BLaER1 treated with 17β-estradiol and CSF1 and Interleukin-3, amounts not matched to agents 10 nM and 100 nM (cell line): ENCODE data around the gene OR52R1.

Experiments
- H3K27ac ChIP-seq, 11 experiments: shearing (Covaris generic); formaldehyde crosslinking; 2 replicates each; pipeline ENCODE4 v1.8.1; 2022
- H3K27me3 ChIP-seq, 11 experiments: shearing (Covaris generic); formaldehyde crosslinking; 2 replicates each; pipeline ENCODE4 v1.8.1; 2022
- H3K36me3 ChIP-seq, 11 experiments: shearing (Covaris generic); formaldehyde crosslinking; 2 replicates each; pipeline ENCODE4 v1.8.1; 2022
- H3K4me1 ChIP-seq, 10 experiments: shearing (Covaris generic); formaldehyde crosslinking; 2 replicates each; pipeline ENCODE4 v1.8.1; 2022
- H3K4me2 ChIP-seq, 11 experiments: shearing (Covaris generic); formaldehyde crosslinking; 2 replicates each; pipeline ENCODE4 v1.8.1; 2022
- H3K4me3 ChIP-seq, 10 experiments: shearing (Covaris generic); formaldehyde crosslinking; 2 replicates each; pipeline ENCODE4 v1.8.1; 2022
- H3K9ac ChIP-seq, 11 experiments: shearing (Covaris generic); formaldehyde crosslinking; 2 replicates each; pipeline ENCODE4 v1.8.1; 2022
- H3K9me3 ChIP-seq, 11 experiments: shearing (Covaris generic); formaldehyde crosslinking; replicated peaks in 1 of 11; 2 replicates each; pipeline ENCODE4 v1.8.1; 2022
- H4K20me1 ChIP-seq, 11 experiments: shearing (Covaris generic); formaldehyde crosslinking; 2 replicates each; pipeline ENCODE4 v1.8.1; 2022
- Cebpa-rat ChIP-seq, 11 experiments: shearing (Covaris generic); IDR thresholded peaks; 2 replicates each; pipeline ENCODE4 v1.8.1; 2022

Gene OR52R1

DNA sequence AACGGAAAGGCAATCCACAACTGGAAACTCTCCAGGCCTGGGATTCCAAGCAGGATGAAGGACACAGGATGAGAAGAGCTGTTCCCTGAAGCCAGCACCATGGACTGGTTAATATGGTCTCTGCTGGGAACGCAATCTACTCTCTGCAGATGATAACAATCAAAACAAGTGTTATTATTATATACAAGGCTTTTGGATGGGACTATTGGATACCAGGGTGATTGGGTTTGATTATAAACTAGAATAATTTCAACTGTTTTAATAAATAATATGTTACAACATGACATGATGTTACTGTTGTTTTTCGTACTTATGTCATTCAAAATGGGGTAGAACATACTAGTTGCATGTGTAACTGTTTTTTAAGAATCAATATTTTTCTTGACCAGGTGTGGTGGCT, at the start of gene OR52R1:
OR52R1 (minus strand) TSS at position 101 of the 400 bp plus-strand sequence; CDS start at position 101, 0 bp downstream.
- H4K20me1 ChIP-seq, result no peaks in the 10 kb centered on the region; a peak in 1 of 22 replicates
- TF ChIP-seq Cebpa-rat (IDR thresholded peaks at IDR 0.05), result no peak
- H3K4me1 ChIP-seq, result no peaks in the 10 kb centered on the region
- no peaks in the 10 kb centered on the region for H3K36me3 ChIP-seq
- no peak within 1 kb of the TSS for H3K4me2 ChIP-seq
- H3K4me3 ChIP-seq, result no peak within 1 kb of the TSS
- H3K27ac ChIP-seq, result no peak within 1 kb of the TSS
- no peaks in the 10 kb centered on the region for H3K9me3 ChIP-seq
- no peaks in the 10 kb centered on the region for H3K27me3 ChIP-seq
- H3K9ac ChIP-seq, result no peak within 1 kb of the TSS

DNA sequence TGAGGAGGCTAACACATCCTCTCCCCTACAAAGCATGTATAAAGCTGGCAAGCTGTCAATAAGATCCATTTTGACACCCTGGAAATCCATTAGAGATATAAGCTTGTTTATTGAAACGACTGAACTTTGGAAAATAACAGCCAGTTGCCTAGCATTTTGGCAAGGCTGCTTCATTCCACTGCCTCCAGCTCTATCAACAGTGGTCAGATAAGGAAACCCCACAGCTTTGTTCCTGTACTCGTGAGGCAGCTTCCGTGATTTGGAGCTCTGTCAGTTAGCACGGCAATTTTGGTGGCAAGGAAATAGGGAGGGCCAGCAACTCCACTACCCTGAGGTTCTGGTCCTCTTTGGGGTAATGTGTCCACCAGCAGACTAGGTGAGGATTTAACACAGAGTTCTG, 46.9 kb upstream of the OR52R1 start:
- Histone ChIP-seq H3K9me3 (no peaks in the 10 kb centered on the region), H3K36me3 (no peaks in the 10 kb centered on the region), H3K27me3 (no peaks in the 10 kb centered on the region), H3K4me1 (no peaks in the 10 kb centered on the region), H4K20me1 (no peaks in the 10 kb centered on the region), H3K4me3 (no peak overlapping the region), H3K27ac (no peak overlapping the region), H3K9ac (no peak overlapping the region), H3K4me2 (no peak overlapping the region)
- TF ChIP-seq Cebpa-rat (IDR thresholded peaks at IDR 0.05), result no peak

DNA sequence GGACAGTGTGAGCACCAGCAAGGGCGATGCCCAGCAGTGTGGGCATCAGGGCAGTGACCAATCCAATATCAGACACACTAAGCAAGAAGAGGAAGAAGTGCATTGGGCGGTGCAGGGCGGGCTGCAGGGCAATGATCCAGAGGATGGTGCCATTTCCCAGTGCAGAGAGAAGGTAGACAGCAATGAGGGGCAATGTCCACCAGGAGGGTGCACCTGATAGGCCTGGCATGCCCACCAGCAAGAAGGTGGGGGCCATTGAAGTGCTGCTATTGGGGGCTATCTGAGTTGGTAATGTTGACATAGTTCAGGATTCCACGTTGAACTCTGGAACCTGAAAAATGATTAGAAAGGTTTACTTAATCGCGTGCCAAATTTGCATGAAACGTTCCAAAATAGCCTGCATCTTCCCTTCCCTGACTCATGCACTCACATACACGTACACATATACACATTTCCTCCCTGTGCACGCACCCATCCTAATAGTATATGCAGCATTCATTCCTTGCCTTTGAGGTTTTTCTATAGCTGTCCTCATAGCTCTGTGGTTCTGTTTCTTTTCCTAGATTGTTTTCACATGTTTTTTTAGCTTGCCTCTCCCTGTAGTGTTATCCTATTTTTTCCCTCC, 44.8 kb upstream of the OR52R1 start, which contains the start of gene OR51S1:
OR51S1 (minus strand) TSS at position 301 of the 625 bp plus-strand sequence; CDS start at position 301, 0 bp downstream.
- H3K27ac ChIP-seq, result no peak within 1 kb of the TSS

DNA sequence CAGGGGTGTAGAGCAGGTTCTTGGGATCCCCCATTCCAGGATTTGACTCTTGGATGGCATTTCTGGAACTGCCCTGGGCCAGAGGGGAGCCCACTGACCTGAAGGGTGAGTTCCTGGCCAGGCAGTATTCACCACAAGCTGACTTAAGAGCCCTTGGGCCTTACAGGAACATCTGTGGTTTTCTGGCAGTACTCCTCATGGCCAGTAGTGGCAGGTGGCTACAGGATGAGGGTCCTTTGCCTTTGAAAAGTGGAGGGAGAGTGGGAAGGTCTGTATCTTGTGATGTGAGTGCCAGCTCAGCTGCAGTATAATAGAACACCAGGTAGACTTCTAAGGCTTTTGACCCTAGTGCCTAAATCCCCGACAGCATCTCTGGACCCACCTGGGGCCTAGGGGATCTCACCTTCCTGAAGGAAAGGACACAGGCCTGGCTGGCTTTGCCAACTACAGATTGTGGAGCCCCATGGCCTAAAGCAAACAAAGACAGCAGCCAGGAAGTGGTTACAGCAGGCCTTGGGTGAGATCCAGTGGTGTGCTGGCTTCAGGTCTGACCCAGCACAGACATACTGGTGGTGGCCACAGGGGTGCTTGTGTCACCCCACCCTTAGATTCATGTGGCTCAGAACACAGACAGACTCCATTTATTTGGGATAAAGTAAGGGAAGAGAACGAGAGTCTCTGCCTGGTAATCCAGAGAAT, 35.8 kb upstream of the OR52R1 start:
- H3K27ac ChIP-seq, result no peak overlapping the region
- H4K20me1 ChIP-seq, result no peaks in the 10 kb centered on the region
- H3K27me3 ChIP-seq, result no peaks in the 10 kb centered on the region
- no peak for TF ChIP-seq Cebpa-rat (IDR thresholded peaks at IDR 0.05)
- H3K4me2 ChIP-seq, result no peak overlapping the region
- no peaks in the 10 kb centered on the region for H3K36me3 ChIP-seq
- no peak overlapping the region for H3K9ac ChIP-seq
- no peaks in the 10 kb centered on the region for H3K4me1 ChIP-seq
- H3K4me3 ChIP-seq, result no peak overlapping the region
- peaks cover 0 to 14% (median 0%) of the 10 kb centered on the region in 11 experiments; a peak in 8 of 22 replicates for H3K9me3 ChIP-seq

More for the DNA sequence above, 44.8 kb upstream of the OR52R1 start, which contains the start of gene OR51S1:
- H3K4me2 ChIP-seq, result no peak within 1 kb of the TSS
- no peak within 1 kb of the TSS for H3K4me3 ChIP-seq
- no peaks in the 10 kb centered on the region for H3K9me3 ChIP-seq
- no peak within 1 kb of the TSS for H3K9ac ChIP-seq
- H4K20me1 ChIP-seq, result no peaks in the 10 kb centered on the region
- no peaks in the 10 kb centered on the region for H3K4me1 ChIP-seq
- TF ChIP-seq Cebpa-rat (IDR thresholded peaks at IDR 0.05), result no peak
- no peaks in the 10 kb centered on the region for H3K36me3 ChIP-seq
- H3K27me3 ChIP-seq, result no peaks in the 10 kb centered on the region

DNA sequence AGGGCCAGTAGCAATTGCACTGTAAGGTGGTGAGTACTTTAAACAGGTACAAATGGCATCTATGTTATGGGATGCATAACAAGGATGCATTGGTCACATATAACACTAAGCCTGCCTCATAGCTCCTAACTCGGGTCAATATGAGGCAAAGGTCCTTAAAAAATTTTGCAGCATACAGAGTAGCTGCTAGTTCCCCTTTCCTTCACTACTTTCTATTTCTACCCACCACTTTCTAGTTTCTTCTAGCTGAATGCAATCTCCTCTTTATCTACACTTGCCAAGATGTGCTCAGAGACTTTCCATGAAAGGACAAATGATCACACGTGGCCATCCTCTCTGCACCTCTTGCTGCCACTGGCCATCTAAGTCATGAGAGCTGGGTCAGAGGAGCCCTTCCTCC, 26.7 kb upstream of the OR52R1 start:
- H3K4me2 ChIP-seq, result no peak overlapping the region
- H3K9me3 ChIP-seq, result no peaks in the 10 kb centered on the region
- H3K27me3 ChIP-seq, result no peaks in the 10 kb centered on the region
- H3K9ac ChIP-seq, result no peak overlapping the region
- H4K20me1 ChIP-seq, result no peaks in the 10 kb centered on the region
- no peaks in the 10 kb centered on the region for H3K4me1 ChIP-seq
- no peaks in the 10 kb centered on the region for H3K36me3 ChIP-seq
- TF ChIP-seq Cebpa-rat (IDR thresholded peaks at IDR 0.05), result no peak
- H3K4me3 ChIP-seq, result no peak overlapping the region
- no peak overlapping the region for H3K27ac ChIP-seq

DNA sequence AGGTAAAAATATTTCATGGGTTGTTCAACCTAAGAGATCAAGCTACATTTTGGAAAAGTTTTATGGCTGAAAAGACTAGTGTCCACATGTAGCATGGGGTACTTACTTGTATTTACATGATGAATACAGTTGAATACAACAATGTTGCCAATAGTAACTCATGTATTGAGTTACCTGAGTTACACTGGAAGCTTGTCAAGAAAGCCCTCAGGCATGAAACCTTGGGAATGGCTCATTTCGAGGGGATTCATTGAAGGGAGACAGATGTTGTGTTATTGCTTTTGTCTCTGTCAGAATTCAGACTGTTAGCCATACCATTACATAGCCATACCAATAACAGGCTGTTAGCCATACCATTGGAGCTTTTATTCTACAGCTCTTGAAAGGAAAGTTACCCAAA, 26.2 kb upstream of the OR52R1 start:
- no peak overlapping the region for H3K9ac ChIP-seq
- no peak overlapping the region for H3K27ac ChIP-seq
- no peak overlapping the region for H3K4me3 ChIP-seq
- no peaks in the 10 kb centered on the region for H3K36me3 ChIP-seq
- H3K27me3 ChIP-seq, result no peaks in the 10 kb centered on the region
- TF ChIP-seq Cebpa-rat (IDR thresholded peaks at IDR 0.05), result no peak
- H3K4me1 ChIP-seq, result no peaks in the 10 kb centered on the region
- no peak overlapping the region for H3K4me2 ChIP-seq
- no peaks in the 10 kb centered on the region for H4K20me1 ChIP-seq
- no peaks in the 10 kb centered on the region for H3K9me3 ChIP-seq

DNA sequence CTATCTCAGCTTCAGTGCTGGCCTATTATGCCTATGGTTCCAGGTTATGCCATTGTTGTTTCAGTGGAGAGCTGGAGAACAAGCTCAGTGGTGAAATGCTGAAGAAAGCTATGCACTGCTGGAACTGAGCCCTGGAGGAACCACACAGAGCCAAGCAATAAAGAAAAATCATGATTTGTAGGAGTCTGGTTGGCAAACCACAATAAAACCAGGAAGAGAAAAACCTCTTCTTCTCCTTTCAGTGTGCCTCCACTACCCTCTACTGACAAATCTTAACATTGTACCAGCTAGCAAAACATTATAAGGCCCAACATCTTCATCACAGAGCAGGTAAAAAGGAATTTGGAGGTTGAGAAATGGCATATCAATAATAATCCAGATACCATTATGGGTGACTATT, 22.2 kb upstream of the OR52R1 start:
- no peaks in the 10 kb centered on the region for H3K27me3 ChIP-seq
- no peak overlapping the region for H3K9ac ChIP-seq
- H3K4me2 ChIP-seq, result no peak overlapping the region
- no peaks in the 10 kb centered on the region for H3K36me3 ChIP-seq
- no peaks in the 10 kb centered on the region for H3K9me3 ChIP-seq
- H3K4me3 ChIP-seq, result no peak overlapping the region
- no peaks in the 10 kb centered on the region for H3K4me1 ChIP-seq
- no peak for TF ChIP-seq Cebpa-rat (IDR thresholded peaks at IDR 0.05)
- no peaks in the 10 kb centered on the region for H4K20me1 ChIP-seq
- no peak overlapping the region for H3K27ac ChIP-seq

DNA sequence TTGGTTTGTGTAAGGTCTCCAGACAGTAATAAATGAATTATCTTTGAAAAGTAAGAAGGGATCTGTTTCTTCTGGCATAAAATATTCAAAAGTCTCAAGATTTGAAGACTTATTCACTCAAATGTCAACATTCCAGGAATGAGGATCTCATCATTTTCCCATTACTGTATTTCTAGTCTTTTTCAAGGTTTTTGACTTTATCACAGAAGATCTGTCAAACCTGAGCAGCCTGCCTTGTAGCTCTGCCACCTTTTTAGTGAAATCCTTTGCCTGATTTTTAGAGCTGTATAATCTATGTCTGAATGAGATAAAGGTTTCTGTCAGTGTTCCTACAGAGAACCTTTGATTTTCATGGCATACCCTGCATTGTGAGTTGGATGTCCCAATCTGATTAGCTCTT, 21.0 kb upstream of the OR52R1 start:
- H3K4me3 ChIP-seq, result no peak overlapping the region
- no peaks in the 10 kb centered on the region for H3K9me3 ChIP-seq
- H3K4me1 ChIP-seq, result no peaks in the 10 kb centered on the region
- no peak overlapping the region for H3K27ac ChIP-seq
- H3K9ac ChIP-seq, result no peak overlapping the region
- H4K20me1 ChIP-seq, result no peaks in the 10 kb centered on the region
- no peak overlapping the region for H3K4me2 ChIP-seq
- TF ChIP-seq Cebpa-rat (IDR thresholded peaks at IDR 0.05), result no peak
- H3K36me3 ChIP-seq, result no peaks in the 10 kb centered on the region
- no peaks in the 10 kb centered on the region for H3K27me3 ChIP-seq

DNA sequence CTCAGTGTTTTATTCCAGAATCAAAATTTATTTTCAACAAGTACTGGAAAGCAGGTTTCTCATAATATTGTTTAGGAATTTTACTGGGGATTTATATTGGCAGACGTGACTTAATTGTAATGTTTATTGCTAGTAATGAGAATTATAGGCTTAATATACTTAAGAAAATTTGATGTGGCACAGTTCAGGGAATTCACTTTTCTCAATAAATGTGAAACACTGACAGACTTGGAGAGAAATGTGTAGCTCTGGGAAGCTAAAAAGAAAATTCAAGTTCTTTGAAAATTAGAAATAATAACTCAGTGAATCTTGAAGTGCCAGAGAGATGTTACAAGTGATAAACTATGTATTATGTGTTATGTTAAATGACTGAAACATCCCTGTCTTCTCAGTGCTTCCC, 16.8 kb upstream of the OR52R1 start, which contains the start of gene OR51F2:
OR51F2 (plus strand) TSS at position 301 of the 400 bp plus-strand sequence. CDS start 101 bp downstream, outside the sequence.
- Histone ChIP-seq H3K9me3 (no peaks in the 10 kb centered on the region), H3K36me3 (no peaks in the 10 kb centered on the region), H3K4me3 (no peak within 1 kb of the TSS), H3K4me1 (no peaks in the 10 kb centered on the region), H3K27me3 (no peaks in the 10 kb centered on the region), H3K9ac (no peak within 1 kb of the TSS), H3K27ac (no peak within 1 kb of the TSS), H4K20me1 (no peaks in the 10 kb centered on the region), H3K4me2 (no peak within 1 kb of the TSS)
- TF ChIP-seq Cebpa-rat (IDR thresholded peaks at IDR 0.05), result no peak

DNA sequence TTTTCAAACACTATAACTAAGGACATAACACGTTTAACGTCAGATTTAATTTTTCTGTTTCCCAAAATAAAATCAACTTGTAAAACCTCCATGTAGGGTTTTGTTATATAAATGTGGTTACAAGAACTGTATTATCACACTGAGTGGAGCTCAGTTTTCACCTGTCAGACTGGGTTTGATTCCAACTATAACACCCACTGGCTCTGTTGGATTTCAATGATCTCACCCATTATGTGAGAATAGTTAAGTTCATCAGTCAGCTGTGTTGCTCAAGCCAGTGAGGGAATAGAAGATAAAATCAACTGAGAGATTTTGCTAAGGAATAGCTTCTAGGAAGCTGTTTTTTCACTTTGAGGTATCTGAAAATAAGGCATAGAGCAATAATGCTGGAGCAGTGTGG, 5.1 kb upstream of the OR52R1 start:
- Histone ChIP-seq H3K36me3 (no peaks in the 10 kb centered on the region), H3K27ac (no peak overlapping the region), H3K4me1 (no peaks in the 10 kb centered on the region), H3K9me3 (no peaks in the 10 kb centered on the region), H3K9ac (no peak overlapping the region), H3K4me3 (no peak overlapping the region), H4K20me1 (no peaks in the 10 kb centered on the region), H3K4me2 (no peak overlapping the region), H3K27me3 (no peaks in the 10 kb centered on the region)
- no peak for TF ChIP-seq Cebpa-rat (IDR thresholded peaks at IDR 0.05)
